WTC11 (cell line): ENCODE results near the gene IFI27. TPM values are rescaled to one million over a fixed set of nuclear protein-coding genes. Genes with fewer than 3 reads are reported as not detected.

Experiments
- ATAC-seq: fragments of 200-7000 bp; cut with Tn5 transposase; 2 replicates; pipeline ENCODE4 v1.10.0; 2021; ENCODE audit warnings: mild to moderate bottlenecking, moderate library complexity
- CTCF ChIA-PET: fragments of 300-600 bp; sonication (Branson Sonifier 250); formaldehyde crosslinking; loops from one replicate; lab custom pipeline; 2021; ENCODE audit warnings: antibody characterized with exemption; lab: Charles Lee
- POLR2A ChIA-PET: fragments of 350-600 bp; sonication (Branson Sonifier 250); formaldehyde crosslinking; loops from one replicate; lab custom pipeline; 2021; ENCODE audit warnings: antibody characterized with exemption; lab: Charles Lee
- DNase-seq: peaks from one replicate; pipeline ENCODE4 v3.0.0; 2021; ENCODE audit warnings: low spot score
- H3K27ac Mint-ChIP-seq: 2 replicates; pipeline ENCODE4 v1.8.0; 2021; ENCODE audit warnings: mixed read lengths
- H3K27me3 Mint-ChIP-seq: 2 replicates; pipeline ENCODE4 v1.8.0; 2021; ENCODE audit warnings: low read depth, mild to moderate bottlenecking, moderate library complexity, mixed read lengths
- H3K36me3 Mint-ChIP-seq: 2 replicates; pipeline ENCODE4 v1.8.0; 2021; ENCODE audit warnings: mixed read lengths
- H3K4me1 Mint-ChIP-seq: 2 replicates; pipeline ENCODE4 v1.8.0; 2022; ENCODE audit warnings: mixed read lengths
- H3K4me3 Mint-ChIP-seq: 2 replicates; pipeline ENCODE4 v1.8.0; 2021; ENCODE audit warnings: mild to moderate bottlenecking, moderate library complexity, mixed read lengths
- H3K9me3 Mint-ChIP-seq: 2 replicates; pipeline ENCODE4 v1.8.0; 2021; ENCODE audit warnings: mixed read lengths
- ERG ChIP-seq: fragments of 250-450 bp; sonication (Bioruptor Pico); IDR thresholded peaks from 2 replicates; pipeline ENCODE4 v1.8.0; 2021; ENCODE audit warnings: mild to moderate bottlenecking
- ESRRA ChIP-seq: sonication (generic); formaldehyde crosslinking; IDR thresholded peaks from 2 replicates; pipeline ENCODE4 v1.8.1; 2022; ENCODE audit warnings: mild to moderate bottlenecking, missing genetic modification reagents, borderline replicate concordance
- FOXJ3 ChIP-seq: sonication (generic); formaldehyde crosslinking; IDR thresholded peaks from 2 replicates; pipeline ENCODE4 v1.9.0; 2021; ENCODE audit warnings: missing genetic modification reagents, mild to moderate bottlenecking, borderline replicate concordance
- FOXK1 ChIP-seq: sonication (generic); formaldehyde crosslinking; IDR thresholded peaks from 2 replicates; pipeline ENCODE4 v1.8.0; 2022; ENCODE audit warnings: mild to moderate bottlenecking, moderate library complexity, missing genetic modification reagents
- HMGA2 ChIP-seq: fragments of 250-450 bp; sonication (Bioruptor Pico); IDR thresholded peaks from 2 replicates; pipeline ENCODE4 v1.4.0; 2021; ENCODE audit warnings: mild to moderate bottlenecking, moderate library complexity
- KAT7 ChIP-seq: sonication (generic); formaldehyde crosslinking; IDR thresholded peaks from 2 replicates; pipeline ENCODE4 v1.8.1; 2023; ENCODE audit warnings: missing genetic modification reagents, mild to moderate bottlenecking, borderline replicate concordance
- MXD4 ChIP-seq: fragments of 250-450 bp; sonication (Bioruptor Pico); IDR thresholded peaks from 2 replicates; pipeline ENCODE4 v1.8.0; 2021; ENCODE audit warnings: mild to moderate bottlenecking, moderate library complexity, borderline replicate concordance
- NFATC4 ChIP-seq: fragments of 250-450 bp; sonication (Bioruptor Pico); IDR thresholded peaks from 2 replicates; pipeline ENCODE4 v1.9.0; 2021; ENCODE audit warnings: mild to moderate bottlenecking
- NR2C2 ChIP-seq: sonication (generic); formaldehyde crosslinking; IDR thresholded peaks from 2 replicates; pipeline ENCODE4 v1.8.0; 2022; ENCODE audit warnings: mild to moderate bottlenecking, missing genetic modification reagents
- PRRX2 ChIP-seq: fragments of 250-450 bp; sonication (Bioruptor Pico); IDR thresholded peaks from 2 replicates; pipeline ENCODE4 v1.8.0; 2021; ENCODE audit warnings: mild to moderate bottlenecking
- STAT6 ChIP-seq: sonication (generic); formaldehyde crosslinking; conservative IDR thresholded peaks from 2 replicates; pipeline ENCODE4 v1.8.1; 2023; ENCODE audit warnings: mild to moderate bottlenecking, low read depth, missing genetic modification reagents, moderate library complexity
- ZBTB21 ChIP-seq: sonication (generic); formaldehyde crosslinking; IDR thresholded peaks from 2 replicates; pipeline ENCODE4 v1.8.1; 2023; ENCODE audit warnings: mild to moderate bottlenecking, missing genetic modification reagents, borderline replicate concordance
- ZNF416 ChIP-seq: fragments of 250-450 bp; sonication (Bioruptor Pico); IDR thresholded peaks from 2 replicates; pipeline ENCODE4 v1.9.0; 2021; ENCODE audit warnings: mild to moderate bottlenecking, inconsistent platforms
- ZNF532 ChIP-seq: fragments of 250-450 bp; sonication (Bioruptor Pico); IDR thresholded peaks from 2 replicates; pipeline ENCODE4 v1.9.0; 2021; ENCODE audit warnings: mild to moderate bottlenecking, borderline replicate concordance
- total RNA-seq: library from RNA; stranded (reverse); gene quantifications from 3 replicates; pipeline ENCODE4 v1.2.3, GENCODE V29; 2021
- TF ChIP-seq, protein P1 (sequence below): sonication (generic); formaldehyde crosslinking; IDR thresholded peaks from 2 replicates; pipeline ENCODE4 v1.8.1; 2022; ENCODE audit warnings: mild to moderate bottlenecking, moderate library complexity, missing genetic modification reagents

The IFI27 gene
- total RNA-seq, 1 experiment from 2014 or later = 1.8 TPM

- TF ChIP-seq ERG = no peak
- no peak for TF ChIP-seq PRRX2 (CRISPR knock-in tag)
These were observed 7.6 kb upstream of the IFI27 start (continued) for GRCh38 chr14:94102768-94103482.

DNA sequence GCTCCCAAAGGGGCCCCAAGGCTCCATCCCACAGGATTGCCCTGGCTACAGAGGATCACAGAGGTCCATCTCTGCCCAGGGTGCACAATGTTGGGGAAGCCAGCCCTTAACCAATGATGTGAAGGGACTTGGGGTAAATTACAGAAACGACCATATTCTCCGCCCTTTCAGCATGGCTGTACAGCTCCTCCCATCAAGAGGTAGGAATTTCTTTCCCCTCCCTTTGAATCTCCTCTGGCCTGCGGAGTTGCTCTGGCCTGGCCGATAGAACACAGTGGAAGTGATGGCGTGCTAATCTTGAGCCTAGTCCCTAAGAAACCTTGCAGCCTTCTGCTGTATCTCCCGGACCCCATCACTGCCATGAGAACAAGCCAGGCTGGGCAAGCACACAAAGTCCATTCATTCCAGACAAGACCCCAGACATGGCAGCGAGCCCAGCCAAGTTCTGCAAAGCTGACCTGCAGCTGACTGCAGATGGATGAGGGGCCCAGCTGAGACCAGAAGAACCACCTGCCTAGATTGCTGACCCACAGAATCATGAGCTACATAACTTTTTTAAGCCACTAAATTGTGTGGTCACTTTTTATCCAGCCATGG, 6.9 kb upstream of the IFI27 start:
- CTCF ChIA-PET = interaction anchor here (1.8 kb wide), 2 partner anchors 29 to 164 kb away, joined by 4 to 6 read pairs; no protein-coding TSS in a partner anchor
- Mint-ChIP-seq H3K27me3 (no peaks in the 10 kb centered on the region), H3K27ac (no peak overlapping the region), H3K4me1 (no peaks in the 10 kb centered on the region), H3K9me3 (no peaks in the 10 kb centered on the region), H3K36me3 (no peaks in the 10 kb centered on the region), H3K4me3 (no peak overlapping the region)
- no peak for DNase-seq
- TF ChIP-seq KAT7 (no peak), HMGA2 (CRISPR knock-in tag) (no peak), MXD4 (CRISPR knock-in tag) (no peak), STAT6 (CRISPR knock-in tag) (no peak), ZNF532 (CRISPR knock-in tag) (no peak), ZNF416 (no peak), NR2C2 (no peak), FOXJ3 (CRISPR knock-in tag) (no peak), ESRRA (CRISPR knock-in tag) (no peak), NFATC4 (CRISPR knock-in tag) (no peak)
- TF ChIP-seq, protein P1, sequence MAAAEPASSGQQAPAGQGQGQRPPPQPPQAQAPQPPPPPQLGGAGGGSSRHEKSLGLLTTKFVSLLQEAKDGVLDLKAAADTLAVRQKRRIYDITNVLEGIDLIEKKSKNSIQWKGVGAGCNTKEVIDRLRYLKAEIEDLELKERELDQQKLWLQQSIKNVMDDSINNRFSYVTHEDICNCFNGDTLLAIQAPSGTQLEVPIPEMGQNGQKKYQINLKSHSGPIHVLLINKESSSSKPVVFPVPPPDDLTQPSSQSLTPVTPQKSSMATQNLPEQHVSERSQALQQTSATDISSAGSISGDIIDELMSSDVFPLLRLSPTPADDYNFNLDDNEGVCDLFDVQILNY = no peak
- POLR2A ChIA-PET = no interaction called here
- ATAC-seq = no peak

GRCh38 chr14:94104731-94105130, 5.8 kb upstream of the IFI27 start:
- 0 out of 2 replicates have a peak, but pooled peaks cover 3% of the 10 kb centered on the region for H3K4me1 Mint-ChIP-seq
- no peaks in the 10 kb centered on the region for H3K36me3 Mint-ChIP-seq
- H3K27me3 Mint-ChIP-seq = no peaks in the 10 kb centered on the region
- no peak for ATAC-seq
- H3K27ac Mint-ChIP-seq = no peak overlapping the region
- POLR2A ChIA-PET = no interaction called here
- H3K9me3 Mint-ChIP-seq = no peaks in the 10 kb centered on the region
- H3K4me3 Mint-ChIP-seq = no peak overlapping the region
- TF ChIP-seq FOXK1 (CRISPR knock-in tag) (no peak), ZBTB21 (no peak)
- TF ChIP-seq, all 79 proteins: peak for 0
- CTCF ChIA-PET = interaction anchor here (1.8 kb wide), 1 partner anchor 165 kb away, joined by 4 read pairs; no protein-coding TSS in a partner anchor
- DNase-seq = no peak
